Caco-2 (cell line): ENCODE data around the gene ZNF544. TPM values are rescaled to one million over a fixed set of nuclear protein-coding genes. Genes with fewer than 3 reads are reported as not detected.

Experiments used
- BruUV-seq: library from RNA; stranded (reverse); fragments of 400-500 nt; replicated peaks from 2 replicates; lab custom pipeline; 2021; lab: Mats Ljungman, UMichigan
- CTCF ChIA-PET: fragments of 300-600 bp; sonication (Branson Sonifier 250); formaldehyde crosslinking; loops from one replicate; lab custom pipeline; 2022; ENCODE audit warnings: antibody characterized with exemption; lab: Charles Lee
- POLR2A ChIA-PET: fragments of 300-600 bp; sonication (Branson Sonifier 250); formaldehyde crosslinking; loops from one replicate; lab custom pipeline; 2022; ENCODE audit warnings: antibody characterized with exemption; lab: Charles Lee
- DNase-seq, 2 experiments: peaks; one replicate each; pipeline versions ENCODE4 v3.0.0 to v3.0.0-alpha.2; 2020 to 2022
- H3K27me3 ChIP-seq: replicated peaks from 2 replicates; pipeline ENCODE4 v1.6.0; 2011; ENCODE audit warnings: low read length; ENCODE audit not compliant: control insufficient read depth, insufficient read depth
- H3K36me3 ChIP-seq: 2 replicates; pipeline ENCODE4 v1.5.1; 2011; ENCODE audit warnings: low read length; ENCODE audit not compliant: control insufficient read depth, insufficient read depth
- H3K4me1 ChIP-seq: fragments of 250-450 bp; sonication (Bioruptor Pico); 2 replicates; pipeline ENCODE4 v1.5.1; 2020; ENCODE audit warnings: mild to moderate bottlenecking
- H3K4me3 ChIP-seq: 2 replicates; pipeline ENCODE4 v1.5.1; 2011; ENCODE audit warnings: low read depth, mild to moderate bottlenecking, control low read depth, low read length
- H3K9me3 ChIP-seq: fragments of 250-450 bp; sonication (Bioruptor Pico); 2 replicates; pipeline ENCODE4 v1.5.1; 2020; ENCODE audit warnings: mild to moderate bottlenecking, moderate library complexity
- H3K27ac Mint-ChIP-seq: one replicate; pipeline ENCODE4 v1.8.0; 2022; ENCODE audit warnings: mixed read lengths; ENCODE audit not compliant: unreplicated experiment
- H3K27me3 Mint-ChIP-seq: one replicate; pipeline ENCODE4 v1.8.0; 2022; ENCODE audit warnings: mixed read lengths; ENCODE audit not compliant: insufficient read depth, unreplicated experiment
- H3K36me3 Mint-ChIP-seq: one replicate; pipeline ENCODE4 v1.8.0; 2022; ENCODE audit warnings: mild to moderate bottlenecking, mixed read lengths; ENCODE audit not compliant: insufficient read depth, unreplicated experiment
- H3K4me1 Mint-ChIP-seq: one replicate; pipeline ENCODE4 v1.8.0; 2022; ENCODE audit warnings: low read depth, mixed read lengths; ENCODE audit not compliant: unreplicated experiment
- H3K4me3 Mint-ChIP-seq: one replicate; pipeline ENCODE4 v1.8.0; 2022; ENCODE audit warnings: mild to moderate bottlenecking, moderate library complexity, mixed read lengths; ENCODE audit not compliant: unreplicated experiment
- H3K9me3 Mint-ChIP-seq: one replicate; pipeline ENCODE4 v1.8.0; 2022; ENCODE audit warnings: mixed read lengths; ENCODE audit not compliant: unreplicated experiment
- intact Hi-C: fragments of 100-400 bp; cut with micrococcal nuclease; formaldehyde crosslinking; loops from one replicate; pipeline ENCODE4 v1.10.0; 2022; ENCODE audit not compliant: unreplicated experiment
- total RNA-seq: library from RNA; stranded (reverse); gene quantifications from 2 replicates; pipeline ENCODE4 v1.2.3, GENCODE V29; 2022
- TF ChIP-seq, protein P1 (sequence below), 2 experiments: fragments of 200-600 bp in 1 of 2; IDR thresholded peaks; 1 replicate in 1 of 2; 2 replicates in 1 of 2; pipeline versions ENCODE4 v1.5.1 to v1.8.0; 2011 to 2022; ENCODE audit warnings: antibody characterized with exemption in 1 of 2, control low read depth in 1 of 2, inconsistent platforms in 1 of 2, low read depth in 1 of 2, low read length in 1 of 2, mild to moderate bottlenecking in 1 of 2, moderate library complexity in 1 of 2; ENCODE audit not compliant: insufficient read depth in 1 of 2, severe bottlenecking in 1 of 2, unreplicated experiment in 1 of 2

ZNF544 gene
- total RNA-seq, 1 experiment from 2014 or later = 48.7 TPM

DNA sequence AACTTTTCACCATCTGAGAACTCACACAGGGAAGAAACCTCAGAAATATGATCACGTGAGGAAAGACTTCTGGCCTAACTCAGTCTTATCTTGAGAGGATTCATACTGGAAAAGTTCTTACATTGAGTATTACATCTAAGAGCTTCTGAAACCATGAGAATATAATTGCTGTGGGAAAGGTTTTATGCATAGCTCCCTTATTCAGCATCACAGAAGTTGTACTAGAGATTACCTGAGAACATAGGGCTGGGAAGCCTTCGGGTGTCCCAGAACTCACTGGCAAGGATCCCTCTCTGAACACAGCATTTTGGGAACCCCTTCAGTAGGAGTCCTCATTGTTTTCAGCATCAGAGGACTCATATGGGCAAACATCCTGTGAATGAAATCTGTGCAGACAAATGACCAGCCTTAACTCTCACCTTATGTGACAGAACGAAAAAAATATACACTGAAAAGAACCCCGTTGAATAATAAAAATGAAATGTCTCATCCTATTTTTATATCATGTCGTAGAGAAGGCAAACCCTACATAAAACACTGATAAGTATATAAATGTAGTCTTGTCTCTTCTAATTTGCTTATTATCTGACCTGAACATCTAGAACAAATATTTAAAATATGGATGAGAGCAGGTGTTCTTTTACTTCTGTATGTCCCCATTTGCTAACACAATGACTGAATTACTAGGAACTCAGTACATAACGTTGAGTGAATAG lies 31.7 kb upstream of the ZNF544 start:
- H3K4me3 Mint-ChIP-seq = no peak overlapping the region
- Histone ChIP-seq H3K4me1 (no peaks in the 10 kb centered on the region), H3K4me3 (no peak overlapping the region), H3K9me3 (peaks cover 83% of the 10 kb centered on the region), H3K27me3 (no peaks in the 10 kb centered on the region), H3K36me3 (peaks cover 11% of the 10 kb centered on the region)
- ChIA-PET POLR2A (no interaction called here), CTCF (no interaction called here)
- no TSS peak for BruUV-seq
- H3K4me1 Mint-ChIP-seq = no peaks in the 10 kb centered on the region
- intact Hi-C loops = no loop called here
- H3K36me3 Mint-ChIP-seq = peaks cover 92% of the 10 kb centered on the region
- TF ChIP-seq, protein P1, sequence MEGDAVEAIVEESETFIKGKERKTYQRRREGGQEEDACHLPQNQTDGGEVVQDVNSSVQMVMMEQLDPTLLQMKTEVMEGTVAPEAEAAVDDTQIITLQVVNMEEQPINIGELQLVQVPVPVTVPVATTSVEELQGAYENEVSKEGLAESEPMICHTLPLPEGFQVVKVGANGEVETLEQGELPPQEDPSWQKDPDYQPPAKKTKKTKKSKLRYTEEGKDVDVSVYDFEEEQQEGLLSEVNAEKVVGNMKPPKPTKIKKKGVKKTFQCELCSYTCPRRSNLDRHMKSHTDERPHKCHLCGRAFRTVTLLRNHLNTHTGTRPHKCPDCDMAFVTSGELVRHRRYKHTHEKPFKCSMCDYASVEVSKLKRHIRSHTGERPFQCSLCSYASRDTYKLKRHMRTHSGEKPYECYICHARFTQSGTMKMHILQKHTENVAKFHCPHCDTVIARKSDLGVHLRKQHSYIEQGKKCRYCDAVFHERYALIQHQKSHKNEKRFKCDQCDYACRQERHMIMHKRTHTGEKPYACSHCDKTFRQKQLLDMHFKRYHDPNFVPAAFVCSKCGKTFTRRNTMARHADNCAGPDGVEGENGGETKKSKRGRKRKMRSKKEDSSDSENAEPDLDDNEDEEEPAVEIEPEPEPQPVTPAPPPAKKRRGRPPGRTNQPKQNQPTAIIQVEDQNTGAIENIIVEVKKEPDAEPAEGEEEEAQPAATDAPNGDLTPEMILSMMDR (IDR thresholded peaks at IDR 0.05; ENCODE audit: insufficient read depth in 1 of 2, low read depth in 1 of 2, low read length in 1 of 2, severe bottlenecking in 1 of 2, unreplicated experiment in 1 of 2) = no peak
- DNase-seq = peak in 1 of 2 experiments; percentile 15
- H3K27me3 Mint-ChIP-seq = no peaks in the 10 kb centered on the region
- no peak overlapping the region for H3K27ac Mint-ChIP-seq
- H3K9me3 Mint-ChIP-seq = peaks cover 76% of the 10 kb centered on the region

- Mint-ChIP-seq H3K27ac (no peak overlapping the region), H3K4me1 (no peaks in the 10 kb centered on the region), H3K4me3 (no peak overlapping the region), H3K9me3 (peaks cover 73% of the 10 kb centered on the region), H3K27me3 (no peaks in the 10 kb centered on the region), H3K36me3 (peaks cover 87% of the 10 kb centered on the region)
- Histone ChIP-seq H3K36me3 (peaks cover 14% of the 10 kb centered on the region), H3K9me3 (peaks cover 54% of the 10 kb centered on the region), H3K4me1 (no peaks in the 10 kb centered on the region), H3K27me3 (no peaks in the 10 kb centered on the region), H3K4me3 (no peak overlapping the region)
- DNase-seq = no peak
- TF ChIP-seq, protein P1 (IDR thresholded peaks at IDR 0.05; ENCODE audit: insufficient read depth in 1 of 2, low read depth in 1 of 2, low read length in 1 of 2, severe bottlenecking in 1 of 2, unreplicated experiment in 1 of 2) = no peak
- BruUV-seq = no TSS peak
- ChIA-PET POLR2A (no interaction called here), CTCF (no interaction called here)
- intact Hi-C loops = no loop called here
Observed at GRCh38 chr19:58203814-58204475, 24.8 kb upstream of the ZNF544 start.

GRCh38 chr19:58204566-58204965 lies 24.1 kb upstream of the ZNF544 start:
- ChIA-PET POLR2A (no interaction called here), CTCF (no interaction called here)
- Mint-ChIP-seq H3K27me3 (no peaks in the 10 kb centered on the region), H3K9me3 (peaks cover 78% of the 10 kb centered on the region), H3K27ac (no peak overlapping the region), H3K4me1 (no peaks in the 10 kb centered on the region), H3K36me3 (peaks cover 90% of the 10 kb centered on the region), H3K4me3 (no peak overlapping the region)
- H3K4me3 ChIP-seq = no peak overlapping the region
- no peaks in the 10 kb centered on the region for H3K4me1 ChIP-seq
- no peaks in the 10 kb centered on the region for H3K27me3 ChIP-seq
- intact Hi-C loops = no loop called here
- no TSS peak for BruUV-seq
- no peak for DNase-seq
- TF ChIP-seq, protein P1 (IDR thresholded peaks at IDR 0.05; ENCODE audit: insufficient read depth in 1 of 2, low read depth in 1 of 2, low read length in 1 of 2, severe bottlenecking in 1 of 2, unreplicated experiment in 1 of 2) = no peak
- peaks cover 18% of the 10 kb centered on the region for H3K36me3 ChIP-seq
- H3K9me3 ChIP-seq = peaks cover 55% of the 10 kb centered on the region
